Osteoblast (primary cell): Measurements from ENCODE around the gene MASP1. TPM values are rescaled to one million over a fixed set of nuclear protein-coding genes. Genes with fewer than 3 reads are reported as not detected.
A peak's percentile ranks its signal among the peaks of the same experiment; 100 is the strongest.

Experiments
- DNase-seq: peaks from one replicate; pipeline ENCODE4 v3.0.0; 2011; ENCODE audit warnings: low spot score, mixed read lengths; ENCODE audit not compliant: insufficient read length; ENCODE audit errors: missing footprints
- H2AFZ ChIP-seq: 2 replicates; pipeline ENCODE4 v1.6.0; 2011; ENCODE audit warnings: mild to moderate bottlenecking, low read length
- H3K27ac ChIP-seq: 2 replicates; pipeline ENCODE4 v1.5.1; 2011; ENCODE audit warnings: mild to moderate bottlenecking, low read depth, low read length, moderate library complexity
- H3K27me3 ChIP-seq: 2 replicates; pipeline ENCODE4 v1.6.0; 2012; ENCODE audit warnings: mild to moderate bottlenecking, control low read depth, inconsistent platforms, low read length, moderate library complexity; ENCODE audit not compliant: insufficient read depth
- H3K36me3 ChIP-seq: 2 replicates; pipeline ENCODE4 v1.5.1; 2011; ENCODE audit warnings: mild to moderate bottlenecking, low read length, control low read depth, moderate library complexity; ENCODE audit not compliant: insufficient read depth
- H3K4me1 ChIP-seq: 2 replicates; pipeline ENCODE4 v1.5.1; 2011; ENCODE audit warnings: mild to moderate bottlenecking, low read length, control low read depth, moderate library complexity; ENCODE audit not compliant: insufficient read depth
- H3K4me2 ChIP-seq: 2 replicates; pipeline ENCODE4 v1.6.0; 2011; ENCODE audit warnings: mild to moderate bottlenecking, low read length; ENCODE audit not compliant: insufficient read depth
- H3K4me3 ChIP-seq: fragments of 200-600 bp; sonication (generic); 3 replicates; pipeline ENCODE4 v1.5.1; 2012; ENCODE audit warnings: mild to moderate bottlenecking, low read length, inconsistent platforms; ENCODE audit not compliant: insufficient read depth
- H3K79me2 ChIP-seq: 2 replicates; pipeline ENCODE4 v1.6.0; 2012; ENCODE audit warnings: mild to moderate bottlenecking, low read length, control low read depth, inconsistent platforms; ENCODE audit not compliant: insufficient read depth
- H3K9me3 ChIP-seq: 2 replicates; pipeline ENCODE4 v1.5.1; 2011; ENCODE audit warnings: low read depth, low read length, control low read depth
- H4K20me1 ChIP-seq: 2 replicates; pipeline ENCODE4 v1.6.0; 2012; ENCODE audit warnings: mild to moderate bottlenecking, low read length, control low read depth; ENCODE audit not compliant: insufficient read depth
- total RNA-seq: library from RNA; depleted of rRNA; stranded (reverse); fragments of >200 nt; gene quantifications from 2 replicates; pipeline ENCODE4 v1.2.3, GENCODE V29; 2012
- TF ChIP-seq, protein P1 (sequence below): IDR thresholded peaks from 2 replicates; pipeline ENCODE4 v1.5.1; 2011; ENCODE audit warnings: mild to moderate bottlenecking, low read depth, low read length, moderate library complexity; ENCODE audit errors: extremely low read depth

MASP1 gene
- total RNA-seq, 1 donor: 1.4 TPM

DNA sequence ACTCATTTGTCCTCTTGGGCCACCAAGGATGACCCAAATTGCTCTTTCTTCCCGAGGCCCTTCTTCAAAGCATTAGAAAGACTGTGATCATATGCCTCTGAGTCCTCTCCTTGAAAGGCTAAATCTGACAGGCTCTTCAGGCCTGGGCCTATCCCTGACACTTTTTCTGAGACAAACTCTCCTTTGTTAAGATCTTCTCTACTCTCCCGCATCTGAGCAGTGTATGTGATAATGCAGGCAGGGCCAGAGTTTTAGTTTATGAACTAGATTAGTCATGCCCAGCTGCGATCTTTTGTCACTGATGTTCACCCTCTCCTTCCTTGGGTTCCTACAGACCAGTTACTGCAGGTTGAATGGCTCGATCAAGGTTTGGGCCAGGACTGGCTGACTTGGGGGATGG lies 39.2 kb downstream of the MASP1 start:
- TF ChIP-seq, protein P1, sequence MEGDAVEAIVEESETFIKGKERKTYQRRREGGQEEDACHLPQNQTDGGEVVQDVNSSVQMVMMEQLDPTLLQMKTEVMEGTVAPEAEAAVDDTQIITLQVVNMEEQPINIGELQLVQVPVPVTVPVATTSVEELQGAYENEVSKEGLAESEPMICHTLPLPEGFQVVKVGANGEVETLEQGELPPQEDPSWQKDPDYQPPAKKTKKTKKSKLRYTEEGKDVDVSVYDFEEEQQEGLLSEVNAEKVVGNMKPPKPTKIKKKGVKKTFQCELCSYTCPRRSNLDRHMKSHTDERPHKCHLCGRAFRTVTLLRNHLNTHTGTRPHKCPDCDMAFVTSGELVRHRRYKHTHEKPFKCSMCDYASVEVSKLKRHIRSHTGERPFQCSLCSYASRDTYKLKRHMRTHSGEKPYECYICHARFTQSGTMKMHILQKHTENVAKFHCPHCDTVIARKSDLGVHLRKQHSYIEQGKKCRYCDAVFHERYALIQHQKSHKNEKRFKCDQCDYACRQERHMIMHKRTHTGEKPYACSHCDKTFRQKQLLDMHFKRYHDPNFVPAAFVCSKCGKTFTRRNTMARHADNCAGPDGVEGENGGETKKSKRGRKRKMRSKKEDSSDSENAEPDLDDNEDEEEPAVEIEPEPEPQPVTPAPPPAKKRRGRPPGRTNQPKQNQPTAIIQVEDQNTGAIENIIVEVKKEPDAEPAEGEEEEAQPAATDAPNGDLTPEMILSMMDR: no peak
- Histone ChIP-seq H3K36me3 (no peaks in the 10 kb centered on the region), H3K27me3 (peaks cover 2% of the 10 kb centered on the region)

DNA sequence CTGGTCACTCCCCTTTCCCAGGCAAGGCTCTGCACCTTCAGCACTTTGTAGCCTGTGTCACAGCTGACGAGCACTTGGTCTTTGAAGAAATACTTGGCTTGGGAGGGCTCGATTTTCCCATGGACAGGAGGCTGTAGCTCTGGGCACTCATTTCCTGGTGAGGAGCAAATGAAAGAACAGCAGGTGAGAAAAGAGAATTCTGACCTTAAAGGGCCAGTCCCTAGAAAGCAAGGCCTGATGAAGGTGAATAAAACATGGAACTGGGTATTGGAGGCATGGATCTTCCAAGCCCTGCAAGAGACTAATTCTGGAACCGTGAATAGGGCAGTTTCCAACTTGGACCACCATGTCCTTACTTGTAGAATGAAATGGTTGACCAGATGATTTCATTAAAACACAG lies 39.9 kb downstream of the MASP1 start:
- DNase-seq: no peak
- Histone ChIP-seq H3K27ac (no peak overlapping the region), H3K79me2 (no peaks in the 10 kb centered on the region), H3K36me3 (no peaks in the 10 kb centered on the region), H3K9me3 (no peaks in the 10 kb centered on the region), H3K27me3 (peaks cover 2% of the 10 kb centered on the region), H2AFZ (no peak overlapping the region), H4K20me1 (no peaks in the 10 kb centered on the region), H3K4me3 (no peak overlapping the region), H3K4me1 (no peaks in the 10 kb centered on the region), H3K4me2 (no peak overlapping the region)
- TF ChIP-seq, protein P1: no peak

More for the DNA sequence above, 39.2 kb downstream of the MASP1 start:
- no peak for DNase-seq
- H3K4me2 ChIP-seq: no peak overlapping the region
- H2AFZ ChIP-seq: no peak overlapping the region
- H3K4me3 ChIP-seq: no peak overlapping the region
- H4K20me1 ChIP-seq: no peaks in the 10 kb centered on the region
- H3K9me3 ChIP-seq: no peaks in the 10 kb centered on the region
- no peak overlapping the region for H3K27ac ChIP-seq
- H3K79me2 ChIP-seq: no peaks in the 10 kb centered on the region
- H3K4me1 ChIP-seq: no peaks in the 10 kb centered on the region

DNA sequence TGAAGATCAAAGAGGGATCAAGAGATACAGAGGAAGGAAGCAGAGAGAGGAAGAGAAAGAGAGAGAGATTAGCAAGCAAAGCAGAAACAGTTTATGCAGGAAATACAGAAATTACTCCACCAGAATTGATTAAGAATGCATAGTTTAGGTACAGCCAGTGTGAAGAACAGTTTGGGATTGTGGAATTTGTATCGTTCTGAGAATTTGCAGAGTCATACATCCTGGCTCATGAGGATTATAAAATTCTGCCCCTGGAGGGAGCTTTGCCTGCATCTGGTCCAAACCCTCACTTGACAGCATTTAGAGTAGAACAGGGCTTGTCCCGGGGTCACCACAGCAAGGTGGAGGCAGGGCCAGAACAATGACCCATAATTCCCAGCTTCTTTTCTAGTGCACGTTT lies 44.1 kb downstream of the MASP1 start:
- Histone ChIP-seq H3K9me3 (no peaks in the 10 kb centered on the region), H3K79me2 (no peaks in the 10 kb centered on the region), H3K4me2 (no peak overlapping the region), H3K4me3 (no peak overlapping the region), H2AFZ (no peak overlapping the region), H3K27me3 (peaks cover 2% of the 10 kb centered on the region), H3K4me1 (peaks cover 3% of the 10 kb centered on the region), H3K36me3 (no peaks in the 10 kb centered on the region), H3K27ac (no peak overlapping the region), H4K20me1 (no peaks in the 10 kb centered on the region)
- TF ChIP-seq, protein P1: no peak
- no peak for DNase-seq

DNA sequence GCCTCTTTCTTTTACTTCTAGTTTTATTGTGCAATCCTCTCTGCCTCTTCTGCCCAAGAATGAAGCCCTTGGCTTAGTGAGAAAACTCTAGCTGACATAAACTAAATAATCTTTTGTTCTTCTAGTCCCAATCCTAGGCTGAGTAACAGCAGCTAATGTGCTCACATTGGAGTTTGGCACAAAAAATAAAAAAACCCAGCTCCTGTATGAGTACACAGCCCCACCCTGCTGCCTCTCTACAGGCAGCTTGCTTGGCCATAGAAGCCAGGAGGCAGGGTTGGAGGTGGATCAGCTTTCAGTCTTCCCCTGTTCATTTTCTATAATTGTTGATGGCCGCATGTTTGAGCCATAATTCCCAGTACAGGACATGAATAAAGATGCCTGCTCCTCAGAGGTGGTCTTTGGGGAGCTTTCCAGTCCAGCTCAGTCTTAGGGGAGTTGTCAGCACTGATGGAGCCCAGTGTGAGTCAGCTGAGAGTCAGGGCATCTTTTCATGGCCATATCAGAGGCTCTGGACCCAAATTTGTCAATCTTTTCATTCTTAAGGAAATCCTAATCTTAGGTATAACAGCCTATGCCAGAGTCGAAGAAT lies 47.5 kb downstream of the MASP1 start:
- Histone ChIP-seq H3K79me2 (no peaks in the 10 kb centered on the region), H2AFZ (no peak overlapping the region), H3K27me3 (peaks cover 2% of the 10 kb centered on the region), H3K4me1 (peaks cover 3% of the 10 kb centered on the region), H3K36me3 (no peaks in the 10 kb centered on the region), H3K4me3 (no peak overlapping the region), H3K4me2 (no peak overlapping the region), H4K20me1 (no peaks in the 10 kb centered on the region), H3K27ac (no peak overlapping the region), H3K9me3 (no peaks in the 10 kb centered on the region)
- TF ChIP-seq, protein P1: no peak
- peak; percentile 81 for DNase-seq
